Mucosa of descending colon (tissue), 3 donors: ENCODE measurements around the gene ITFG2. TPM values are rescaled to one million over a fixed set of nuclear protein-coding genes. Genes with fewer than 3 reads are reported as not detected.

ENCODE experiments used
- ATAC-seq: fragments of 200-7000 bp; cut with Tn5 transposase; one replicate; pipeline ENCODE4 v1.9.1; 2020; ENCODE audit warnings: mild to moderate bottlenecking, moderate library complexity
- DNase-seq, 3 donors: peaks; one replicate each; pipeline ENCODE4 v3.0.0-alpha.2; 2020
- H3K36me3 ChIP-seq: fragments of 200-600 bp; one replicate; pipeline ENCODE4 v1.8.0; 2021; ENCODE audit warnings: low read depth, mild to moderate bottlenecking
- H3K4me1 ChIP-seq: fragments of 200-600 bp; one replicate; pipeline ENCODE4 v1.8.0; 2021; ENCODE audit warnings: low read depth, mild to moderate bottlenecking
- H3K4me3 ChIP-seq: fragments of 200-600 bp; one replicate; pipeline ENCODE4 v1.8.0; 2021; ENCODE audit warnings: mild to moderate bottlenecking
- H3K9me3 ChIP-seq: fragments of 200-600 bp; one replicate; pipeline ENCODE4 v1.8.0; 2021; ENCODE audit warnings: mild to moderate bottlenecking
- intact Hi-C, 2 donors: fragments of 100-400 bp; cut with DNase I in 1 of 2; cut with micrococcal nuclease in 1 of 2; formaldehyde crosslinking; loops; one replicate each; pipeline versions ENCODE4 v1.11.0 to v1.11.1; 2022; cut with DNase I, micrococcal nuclease
- total RNA-seq, 3 donors: library from RNA; stranded (reverse); fragmentation: NEBNext Ultra II Directional in 2 of 3; extraction: Animal tissue kit (Norgen Biotek cat#: 25700) in 2 of 3; gene quantifications; one replicate each; pipeline versions ENCODE4 v1.2.1 to v1.2.4, GENCODE V29; 2021 to 2023
- TF ChIP-seq, protein P1 (sequence below): fragments of 200-600 bp; IDR thresholded peaks from one replicate; pipeline ENCODE4 v1.8.0; 2022; ENCODE audit warnings: antibody characterized with exemption, mild to moderate bottlenecking
- donor health status: DM: no; HTN: no; CAD: no; lungs with moderate emphysema.
- donor health status: DM: no; HTN: no; CAD: no.
- donor health status: DM: no; HTN: yes; CAD: no.

The ITFG2 gene
- total RNA-seq, 3 donors from 2014 or later: 37.9 to 55.4 (median 38.0) TPM

DNA sequence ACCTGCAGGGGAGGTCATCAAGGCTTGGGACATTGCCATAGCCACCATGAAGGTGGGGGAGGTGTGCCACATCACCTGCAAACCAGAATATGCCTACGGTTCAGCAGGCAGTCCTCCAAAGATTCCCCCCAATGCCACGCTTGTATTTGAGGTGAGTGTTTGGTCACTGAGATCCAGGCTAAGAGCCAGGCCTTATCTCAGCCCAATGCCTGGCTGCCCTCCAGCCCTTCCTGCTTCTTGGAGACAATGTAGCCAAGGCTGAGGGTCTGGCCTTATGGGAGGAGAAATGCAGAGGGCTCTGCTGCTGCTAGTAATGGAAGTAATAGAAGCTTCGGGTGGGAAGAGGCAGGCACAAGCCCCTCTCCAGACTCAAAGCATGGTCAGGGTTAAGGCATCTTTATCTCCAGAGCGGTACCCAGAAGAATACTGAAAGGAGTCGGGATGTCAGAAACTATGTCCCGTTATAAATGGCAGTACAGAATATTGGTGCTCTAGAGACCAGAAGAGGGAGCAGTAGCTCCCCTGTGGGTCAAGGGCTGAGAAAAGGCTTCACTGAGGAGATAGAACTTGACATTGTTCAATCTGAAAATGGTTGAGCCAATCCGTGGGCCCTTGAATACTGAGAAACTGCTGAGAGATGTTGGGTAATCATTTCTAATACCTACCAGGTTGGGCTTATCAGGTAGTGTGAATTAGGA, 14.6 kb upstream of the ITFG2 start:
- H3K9me3 ChIP-seq: no peaks in the 10 kb centered on the region
- H3K4me3 ChIP-seq: no peak overlapping the region
- peaks cover 4% of the 10 kb centered on the region for H3K36me3 ChIP-seq
- TF ChIP-seq, protein P1, sequence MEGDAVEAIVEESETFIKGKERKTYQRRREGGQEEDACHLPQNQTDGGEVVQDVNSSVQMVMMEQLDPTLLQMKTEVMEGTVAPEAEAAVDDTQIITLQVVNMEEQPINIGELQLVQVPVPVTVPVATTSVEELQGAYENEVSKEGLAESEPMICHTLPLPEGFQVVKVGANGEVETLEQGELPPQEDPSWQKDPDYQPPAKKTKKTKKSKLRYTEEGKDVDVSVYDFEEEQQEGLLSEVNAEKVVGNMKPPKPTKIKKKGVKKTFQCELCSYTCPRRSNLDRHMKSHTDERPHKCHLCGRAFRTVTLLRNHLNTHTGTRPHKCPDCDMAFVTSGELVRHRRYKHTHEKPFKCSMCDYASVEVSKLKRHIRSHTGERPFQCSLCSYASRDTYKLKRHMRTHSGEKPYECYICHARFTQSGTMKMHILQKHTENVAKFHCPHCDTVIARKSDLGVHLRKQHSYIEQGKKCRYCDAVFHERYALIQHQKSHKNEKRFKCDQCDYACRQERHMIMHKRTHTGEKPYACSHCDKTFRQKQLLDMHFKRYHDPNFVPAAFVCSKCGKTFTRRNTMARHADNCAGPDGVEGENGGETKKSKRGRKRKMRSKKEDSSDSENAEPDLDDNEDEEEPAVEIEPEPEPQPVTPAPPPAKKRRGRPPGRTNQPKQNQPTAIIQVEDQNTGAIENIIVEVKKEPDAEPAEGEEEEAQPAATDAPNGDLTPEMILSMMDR: no peak
- DNase-seq (no peak), ATAC-seq (no peak)
- peaks cover 7% of the 10 kb centered on the region for H3K4me1 ChIP-seq
- intact Hi-C loops: no loop called here

DNA sequence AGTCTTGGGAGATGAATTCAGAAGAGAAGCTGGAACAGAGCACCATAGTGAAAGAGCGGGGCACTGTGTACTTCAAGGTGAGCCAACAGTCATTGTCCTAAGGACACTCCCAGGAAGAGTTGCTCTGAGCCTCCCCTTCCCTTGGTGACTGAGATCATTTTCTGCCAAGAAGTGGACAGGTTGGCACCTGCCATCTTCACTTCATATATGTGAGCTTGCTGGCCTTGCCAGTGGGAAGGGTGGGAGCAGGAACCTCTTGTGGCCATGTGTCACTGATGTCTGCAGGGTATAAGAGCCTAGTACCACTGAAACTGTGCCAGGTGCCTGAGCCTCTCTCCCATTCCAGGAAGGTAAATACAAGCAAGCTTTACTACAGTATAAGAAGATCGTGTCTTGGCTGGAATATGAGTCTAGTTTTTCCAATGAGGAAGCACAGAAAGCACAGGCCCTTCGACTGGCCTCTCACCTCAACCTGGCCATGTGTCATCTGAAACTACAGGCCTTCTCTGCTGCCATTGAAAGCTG, 12.4 kb upstream of the ITFG2 start:
- DNase-seq (no peak), ATAC-seq (no peak)
- Histone ChIP-seq H3K9me3 (no peaks in the 10 kb centered on the region), H3K36me3 (peaks cover 10% of the 10 kb centered on the region), H3K4me1 (peaks cover 4% of the 10 kb centered on the region), H3K4me3 (no peak overlapping the region)
- intact Hi-C loops: no loop called here
- TF ChIP-seq, protein P1: no peak

DNA sequence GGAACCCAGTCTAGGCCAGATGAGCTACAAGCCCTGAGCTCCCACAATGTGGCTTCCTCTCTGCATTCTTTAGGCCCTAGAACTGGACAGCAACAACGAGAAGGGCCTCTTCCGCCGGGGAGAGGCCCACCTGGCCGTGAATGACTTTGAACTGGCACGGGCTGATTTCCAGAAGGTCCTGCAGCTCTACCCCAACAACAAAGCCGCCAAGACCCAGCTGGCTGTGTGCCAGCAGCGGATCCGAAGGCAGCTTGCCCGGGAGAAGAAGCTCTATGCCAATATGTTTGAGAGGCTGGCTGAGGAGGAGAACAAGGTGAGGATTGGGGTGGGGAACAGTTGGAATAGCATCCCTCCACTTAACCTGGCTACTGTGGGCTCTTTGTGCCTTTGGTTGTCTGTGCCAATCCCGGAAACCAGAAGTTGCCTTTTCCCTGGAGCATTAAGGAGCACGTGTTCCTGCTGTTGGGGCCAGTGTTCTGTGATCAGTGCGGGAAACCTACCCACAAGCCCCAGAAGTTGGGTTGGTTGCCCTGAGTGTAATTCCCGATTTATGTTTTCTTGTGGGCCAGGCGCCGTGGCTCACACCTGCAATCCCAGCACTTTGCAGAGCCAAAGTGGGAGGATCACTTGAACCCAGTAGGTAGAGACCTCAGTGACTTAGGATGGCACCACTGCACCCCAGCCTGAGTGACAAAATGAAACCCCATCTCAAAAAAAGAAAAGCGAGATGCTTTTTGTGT, 11.3 kb upstream of the ITFG2 start:
- intact Hi-C loops: no loop called here
- no peak for DNase-seq
- Histone ChIP-seq H3K4me1 (peaks cover 4% of the 10 kb centered on the region), H3K36me3 (peaks cover 10% of the 10 kb centered on the region), H3K9me3 (no peaks in the 10 kb centered on the region), H3K4me3 (no peak overlapping the region)
- TF ChIP-seq, protein P1: no peak
- no peak for ATAC-seq

DNA sequence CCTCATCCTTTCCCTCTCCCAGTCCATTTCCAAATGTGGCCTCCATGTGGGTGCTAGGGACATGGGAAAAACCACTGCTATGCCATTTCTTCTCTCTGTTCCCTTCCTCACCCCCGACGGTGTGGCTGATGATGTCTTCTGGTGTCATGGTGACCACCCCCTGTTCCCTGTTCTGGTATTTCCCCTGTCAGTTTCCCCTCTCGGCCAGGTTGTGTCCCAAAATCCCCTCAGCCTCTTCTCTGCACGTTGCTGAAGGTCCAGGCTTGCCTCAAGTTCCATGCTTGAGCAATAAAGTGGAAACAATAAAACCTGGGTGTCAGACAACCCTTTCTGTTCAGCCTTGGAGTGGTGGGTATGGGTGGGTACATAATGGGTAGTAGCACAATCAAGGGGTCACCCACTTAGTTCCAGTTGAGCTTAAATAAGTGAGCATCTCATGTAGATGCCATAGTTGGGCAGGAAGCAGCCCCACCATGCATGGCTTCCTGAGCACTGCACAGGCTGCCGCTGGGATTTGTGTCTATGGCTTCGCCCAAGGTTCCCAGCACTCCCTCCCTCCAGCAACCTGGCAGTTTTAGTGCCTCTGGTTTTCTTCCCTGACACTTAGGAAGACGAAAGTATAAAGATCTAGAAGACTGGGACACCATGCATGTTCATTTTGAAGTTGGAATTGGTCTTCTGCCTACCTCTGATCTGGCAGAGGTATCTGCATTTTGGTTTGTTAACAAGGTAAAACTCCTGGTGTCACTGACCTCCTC, 8.7 kb upstream of the ITFG2 start:
- ATAC-seq (no peak), DNase-seq (no peak)
- H3K36me3 ChIP-seq: peaks cover 10% of the 10 kb centered on the region
- no peaks in the 10 kb centered on the region for H3K9me3 ChIP-seq
- intact Hi-C loops: no loop called here
- H3K4me3 ChIP-seq: no peak overlapping the region
- TF ChIP-seq, protein P1: no peak
- no peaks in the 10 kb centered on the region for H3K4me1 ChIP-seq

DNA sequence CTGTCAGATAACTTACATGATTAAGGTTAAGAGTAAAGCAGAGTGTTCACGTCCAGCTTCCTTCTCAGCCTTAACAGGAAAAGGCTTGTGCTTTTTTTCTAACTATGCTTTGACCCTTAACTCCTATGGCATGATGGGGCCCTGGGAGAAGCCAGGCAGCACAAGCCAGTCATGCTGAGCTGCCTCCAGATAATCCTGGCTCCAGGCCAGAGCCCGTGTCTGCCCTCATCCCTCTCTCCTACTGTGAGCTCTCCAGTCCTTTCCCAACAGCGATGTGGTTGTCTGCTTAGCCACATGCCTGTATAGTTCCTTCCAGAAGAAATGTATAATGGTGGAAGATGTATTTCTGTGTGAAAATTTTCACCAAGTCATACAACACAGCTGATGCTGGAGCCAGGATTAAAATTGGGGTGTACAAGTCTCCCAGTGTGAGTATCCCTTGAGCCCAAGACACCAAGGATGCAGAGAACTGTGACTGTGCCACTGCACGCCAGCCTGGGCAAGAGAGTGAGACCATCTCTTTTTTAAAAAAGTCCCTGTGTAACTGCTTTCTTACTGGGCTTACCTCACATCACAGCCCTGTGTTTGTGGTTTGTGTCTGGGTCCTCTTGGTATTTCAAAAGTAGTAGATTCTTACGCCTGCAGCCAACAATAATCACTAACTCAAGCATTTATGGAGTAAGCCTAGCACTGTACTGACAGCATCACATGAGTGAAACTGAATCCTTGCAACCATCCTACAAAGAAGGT, 7.9 kb upstream of the ITFG2 start:
- no peaks in the 10 kb centered on the region for H3K4me1 ChIP-seq
- TF ChIP-seq, protein P1: no peak
- intact Hi-C loops: no loop called here
- ATAC-seq (no peak), DNase-seq (no peak)
- H3K36me3 ChIP-seq: peaks cover 10% of the 10 kb centered on the region
- no peak overlapping the region for H3K4me3 ChIP-seq
- no peaks in the 10 kb centered on the region for H3K9me3 ChIP-seq
